Suprapubic skin (tissue), 4 donors: ENCODE results near the gene CDH1.

Experiments
- CTCF ChIP-seq, 2 donors: fragments of 200-600 bp in 1 of 2; fragments of 450-650 bp in 1 of 2; sonication (generic) in 1 of 2; IDR thresholded peaks; one replicate each; pipeline ENCODE4 v1.5.1; 2016 to 2019; ENCODE audit warnings: antibody characterized with exemption in 2 of 2, mild to moderate bottlenecking in 1 of 2, moderate library complexity in 1 of 2
- EP300 ChIP-seq: sonication (generic); formaldehyde crosslinking; IDR thresholded peaks from one replicate; pipeline ENCODE4 v1.6.1; 2017; ENCODE audit warnings: antibody characterized with exemption
- POLR2A ChIP-seq, 2 donors: fragments of 450-650 bp; IDR thresholded peaks; one replicate each; pipeline ENCODE4 v1.6.1; 2017; ENCODE audit warnings: antibody characterized with exemption in 2 of 2, mild to moderate bottlenecking in 2 of 2, moderate library complexity in 2 of 2
- POLR2AphosphoS5 ChIP-seq, 3 donors: sonication (generic); formaldehyde crosslinking; IDR thresholded peaks; one replicate each; pipeline ENCODE4 v1.6.1; 2017; ENCODE audit warnings: antibody characterized with exemption in 3 of 3

- no peak for TF ChIP-seq POLR2A (IDR thresholded peaks at IDR 0.05)
- no peak for TF ChIP-seq CTCF (IDR thresholded peaks at IDR 0.05)
- TF ChIP-seq POLR2AphosphoS5 (IDR thresholded peaks at IDR 0.05) = no peak
- TF ChIP-seq EP300 = no peak
These were observed 23.7 kb upstream of the CDH1 start for GRCh38 chr16:68713361-68713760.
